ENCODE results near the gene TRAP1.

Gene TRAP1

GRCh38 chr16:3651461-3652372, 65.6 kb downstream of the TRAP1 start:
- FAIRE-seq: no peak
- DNase-seq (ENCODE audit: low spot score): no peak

- DNase-seq (ENCODE audit: low spot score) (no peak), FAIRE-seq (no peak)
Observed at GRCh38 chr16:3650631-3651265, 66.6 kb downstream of the TRAP1 start.

- FAIRE-seq (peak; percentile 74), DNase-seq (ENCODE audit: low spot score) (peak; percentile 70)
Observed at GRCh38 chr16:3646348-3646920, 70.9 kb downstream of the TRAP1 start.

GRCh38 chr16:3645504-3646347, 71.6 kb downstream of the TRAP1 start:
- DNase-seq (ENCODE audit: low spot score) (no peak), FAIRE-seq (peak; percentile 72)

GRCh38 chr16:3645108-3645503, 72.2 kb downstream of the TRAP1 start:
- no peak for FAIRE-seq
- no peak for DNase-seq (ENCODE audit: low spot score)

GRCh38 chr16:3643095-3643730, 74.1 kb downstream of the TRAP1 start:
- DNase-seq (ENCODE audit: low spot score) (no peak), FAIRE-seq (no peak)

GRCh38 chr16:3642397-3643094, 74.8 kb downstream of the TRAP1 start:
- FAIRE-seq (no peak), DNase-seq (ENCODE audit: low spot score) (peak; percentile 64)

- FAIRE-seq (no peak), DNase-seq (ENCODE audit: low spot score) (no peak)
Observed at GRCh38 chr16:3641801-3642396, 75.4 kb downstream of the TRAP1 start.

GRCh38 chr16:3640632-3641501, 76.5 kb downstream of the TRAP1 start:
- FAIRE-seq (no peak), DNase-seq (ENCODE audit: low spot score) (no peak)

GRCh38 chr16:3640207-3640606, 77.1 kb downstream of the TRAP1 start:
- no peak for DNase-seq (ENCODE audit: low spot score)
- no peak for FAIRE-seq

- FAIRE-seq: no peak
- DNase-seq (ENCODE audit: low spot score): no peak
Observed at GRCh38 chr16:3638916-3639644, 78.2 kb downstream of the TRAP1 start.

- DNase-seq (ENCODE audit: low spot score): no peak
- no peak for FAIRE-seq
Observed at GRCh38 chr16:3637371-3637923, 79.9 kb downstream of the TRAP1 start.

GRCh38 chr16:3625911-3626732, 91.2 kb downstream of the TRAP1 start:
- FAIRE-seq (no peak), DNase-seq (ENCODE audit: low spot score) (no peak)

- FAIRE-seq (no peak), DNase-seq (ENCODE audit: low spot score) (no peak)
Observed at GRCh38 chr16:3625331-3625730, 92.0 kb downstream of the TRAP1 start.

GRCh38 chr16:3623642-3624041, 93.7 kb downstream of the TRAP1 start:
- FAIRE-seq (no peak), DNase-seq (ENCODE audit: low spot score) (no peak)

- DNase-seq (ENCODE audit: low spot score) (no peak), FAIRE-seq (no peak)
Observed at GRCh38 chr16:3618769-3619141, 98.6 kb downstream of the TRAP1 start.

Data from urothelium cell line (cell line).